HG03439 (cell line): Measurements from ENCODE around the gene PVR.
"Not testable (repeated sequence)": the region's sequence is repeated elsewhere in the genome, so short reads cannot be mapped to it uniquely, and the experiment has no call there.

Experiments used
- ATAC-seq: cut with Tn5 transposase; IDR thresholded peaks from one replicate; pipeline ENCODE4 v1.9.1; 2021; ENCODE audit warnings: mild to moderate bottlenecking, moderate library complexity; ENCODE audit not compliant: unreplicated experiment

Gene PVR

GRCh38 chr19:44618640-44619357 is 24.9 kb upstream of the PVR start:
- ATAC-seq = no peak

GRCh38 chr19:44620667-44621066 is 23.0 kb upstream of the PVR start:
- no peak for ATAC-seq

GRCh38 chr19:44621367-44621766 is 22.3 kb upstream of the PVR start:
- no peak for ATAC-seq

GRCh38 chr19:44623080-44623479 is 20.6 kb upstream of the PVR start:
- no peak for ATAC-seq

GRCh38 chr19:44623626-44624025 is 20.1 kb upstream of the PVR start:
- no peak for ATAC-seq

- no peak for ATAC-seq
Observed at GRCh38 chr19:44624840-44625354, 18.8 kb upstream of the PVR start.

- not testable (repeated sequence) for ATAC-seq
Observed at GRCh38 chr19:44625637-44626036, 18.1 kb upstream of the PVR start.

GRCh38 chr19:44626048-44626624 is 17.6 kb upstream of the PVR start:
- ATAC-seq = no peak

GRCh38 chr19:44627631-44628030 is 16.1 kb upstream of the PVR start:
- no peak for ATAC-seq

- no peak for ATAC-seq
Observed at GRCh38 chr19:44628793-44629192, 14.9 kb upstream of the PVR start.

- not testable (repeated sequence) for ATAC-seq
Observed at GRCh38 chr19:44631611-44632010, 12.1 kb upstream of the PVR start.

GRCh38 chr19:44634058-44634457 is 9.7 kb upstream of the PVR start:
- ATAC-seq = not testable (repeated sequence)

- no peak for ATAC-seq
Observed at GRCh38 chr19:44634785-44635184, 8.9 kb upstream of the PVR start.

- ATAC-seq = no peak
Observed at GRCh38 chr19:44635581-44636438, 7.9 kb upstream of the PVR start.

- ATAC-seq = no peak
Observed at GRCh38 chr19:44636439-44637389, 7.0 kb upstream of the PVR start.

- ATAC-seq = no peak
Observed at GRCh38 chr19:44637390-44637764, 6.3 kb upstream of the PVR start.

- ATAC-seq = no peak
Observed at GRCh38 chr19:44640518-44640917, 3.2 kb upstream of the PVR start.

- ATAC-seq = no peak
Observed at GRCh38 chr19:44641501-44642265, 2.0 kb upstream of the PVR start.

GRCh38 chr19:44642377-44642776 is 1.3 kb upstream of the PVR start:
- no peak for ATAC-seq
